ENCODE measurements around the gene RNU5D-1. TPM values are rescaled to one million over a fixed set of nuclear protein-coding genes. Genes with fewer than 3 reads are reported as not detected.

The RNU5D-1 gene
- total and polyA plus RNA-seq, 8 donors: not detected

DNA sequence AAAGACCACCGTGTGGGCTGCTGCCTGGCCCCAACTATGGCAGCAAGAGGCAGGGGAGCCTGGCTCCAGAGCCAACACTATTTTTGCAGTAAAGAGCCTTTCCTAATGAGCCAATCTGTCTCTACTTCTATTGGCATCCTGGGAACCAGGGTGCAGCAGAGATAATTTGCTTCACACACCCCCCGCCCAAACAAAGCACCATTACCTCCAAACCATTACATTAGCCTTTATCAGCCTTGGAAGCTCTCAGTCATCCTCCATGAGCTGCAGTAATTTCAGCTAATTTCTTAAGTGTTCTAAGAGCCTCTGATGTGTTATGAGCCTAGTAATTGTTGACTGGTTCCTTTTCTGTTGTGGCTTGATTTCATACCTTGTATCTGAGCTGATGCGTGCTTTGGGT lies 34.9 kb downstream of the RNU5D-1 start:
- DNase-seq: no peak
- Histone ChIP-seq H3K27me3 (no peaks in the 10 kb centered on the region), H3K27ac (no peak overlapping the region), H3K9me3 (no peaks in the 10 kb centered on the region), H3K36me3 (no peaks in the 10 kb centered on the region), H3K4me3 (no peak overlapping the region), H3K4me1 (no peaks in the 10 kb centered on the region)
- no peak for TF ChIP-seq POLR2AphosphoS5 (IDR thresholded peaks at IDR 0.05)
- TF ChIP-seq POLR2A (IDR thresholded peaks at IDR 0.05): no peak
- TF ChIP-seq, protein P1, sequence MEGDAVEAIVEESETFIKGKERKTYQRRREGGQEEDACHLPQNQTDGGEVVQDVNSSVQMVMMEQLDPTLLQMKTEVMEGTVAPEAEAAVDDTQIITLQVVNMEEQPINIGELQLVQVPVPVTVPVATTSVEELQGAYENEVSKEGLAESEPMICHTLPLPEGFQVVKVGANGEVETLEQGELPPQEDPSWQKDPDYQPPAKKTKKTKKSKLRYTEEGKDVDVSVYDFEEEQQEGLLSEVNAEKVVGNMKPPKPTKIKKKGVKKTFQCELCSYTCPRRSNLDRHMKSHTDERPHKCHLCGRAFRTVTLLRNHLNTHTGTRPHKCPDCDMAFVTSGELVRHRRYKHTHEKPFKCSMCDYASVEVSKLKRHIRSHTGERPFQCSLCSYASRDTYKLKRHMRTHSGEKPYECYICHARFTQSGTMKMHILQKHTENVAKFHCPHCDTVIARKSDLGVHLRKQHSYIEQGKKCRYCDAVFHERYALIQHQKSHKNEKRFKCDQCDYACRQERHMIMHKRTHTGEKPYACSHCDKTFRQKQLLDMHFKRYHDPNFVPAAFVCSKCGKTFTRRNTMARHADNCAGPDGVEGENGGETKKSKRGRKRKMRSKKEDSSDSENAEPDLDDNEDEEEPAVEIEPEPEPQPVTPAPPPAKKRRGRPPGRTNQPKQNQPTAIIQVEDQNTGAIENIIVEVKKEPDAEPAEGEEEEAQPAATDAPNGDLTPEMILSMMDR (IDR thresholded peaks at IDR 0.05): no peak
- TF ChIP-seq EP300 (IDR thresholded peaks at IDR 0.05): no peak
- 86 to 96% (median 89%) methylated on average over 3 of the region's 3 CpGs for WGBS, 5 donors
- intact Hi-C loops (cut with DNase I; ENCODE audit: low total_unique reads): no loop called here

DNA sequence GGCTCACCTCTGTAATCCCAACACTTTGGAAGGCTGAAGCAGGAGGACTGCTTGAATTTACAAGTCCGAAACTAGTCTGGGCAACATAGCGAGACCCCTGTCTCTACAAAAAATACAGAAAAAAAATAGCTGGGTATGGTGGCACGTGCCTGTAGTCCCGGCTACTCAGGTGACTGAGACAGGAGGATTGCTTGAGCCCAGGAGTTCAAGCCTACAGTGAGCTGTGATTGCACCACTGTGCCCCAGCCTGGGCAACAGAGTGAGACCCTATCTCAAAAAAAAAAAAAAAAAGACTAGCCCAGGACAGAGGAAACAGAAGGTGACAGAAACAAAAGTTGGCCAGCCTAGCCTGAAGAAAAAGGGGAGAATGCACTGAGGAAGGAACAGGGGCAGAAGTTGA lies 35.3 kb downstream of the RNU5D-1 start:
- whole genome bisulfite sequencing, 5 donors: 89 to 97% (median 96%) methylated on average over 4 of the region's 4 CpGs
- H3K27ac ChIP-seq: no peak overlapping the region
- no peaks in the 10 kb centered on the region for H3K36me3 ChIP-seq
- no peak for DNase-seq
- intact Hi-C loops (cut with DNase I; ENCODE audit: low total_unique reads): no loop called here
- TF ChIP-seq POLR2AphosphoS5 (IDR thresholded peaks at IDR 0.05) (no peak), EP300 (IDR thresholded peaks at IDR 0.05) (no peak), POLR2A (IDR thresholded peaks at IDR 0.05) (no peak)
- TF ChIP-seq, protein P1 (IDR thresholded peaks at IDR 0.05): no peak
- no peaks in the 10 kb centered on the region for H3K27me3 ChIP-seq
- no peak overlapping the region for H3K4me3 ChIP-seq
- H3K9me3 ChIP-seq: no peaks in the 10 kb centered on the region
- H3K4me1 ChIP-seq: no peaks in the 10 kb centered on the region

DNA sequence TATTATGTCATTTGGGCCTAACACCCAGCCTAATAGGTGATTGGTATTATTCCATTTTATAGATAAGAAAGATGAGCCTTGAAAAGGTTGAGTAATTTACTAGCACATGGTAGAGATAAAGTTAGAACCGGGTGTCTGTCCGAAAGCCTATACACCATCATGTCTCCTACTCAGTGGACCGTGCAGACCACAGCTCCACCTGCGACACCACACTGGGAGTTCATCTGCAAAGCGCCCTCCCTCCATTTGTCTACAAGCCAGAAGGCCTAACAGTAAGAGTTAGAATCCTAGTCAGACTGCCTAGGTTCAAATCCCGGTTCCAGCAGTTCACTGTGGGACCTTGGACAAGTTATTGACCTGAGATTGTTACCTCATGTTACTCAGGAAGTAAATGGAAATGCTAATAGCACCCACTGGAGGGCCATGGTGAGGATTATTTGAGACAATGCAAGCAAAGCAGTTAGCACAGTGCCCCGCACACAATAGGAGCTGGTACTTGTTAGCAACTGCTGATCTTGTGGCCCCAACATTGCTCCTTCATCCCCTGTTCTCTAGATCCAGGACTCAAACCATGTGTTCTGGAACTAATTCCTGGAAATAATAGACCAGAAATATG lies 36.0 kb downstream of the RNU5D-1 start:
- intact Hi-C loops (cut with DNase I; ENCODE audit: low total_unique reads): no loop called here
- TF ChIP-seq, protein P1 (IDR thresholded peaks at IDR 0.05): no peak
- TF ChIP-seq POLR2A (IDR thresholded peaks at IDR 0.05) (no peak), POLR2AphosphoS5 (IDR thresholded peaks at IDR 0.05) (no peak), EP300 (IDR thresholded peaks at IDR 0.05) (no peak)
- H3K27me3 ChIP-seq: no peaks in the 10 kb centered on the region
- no peak for DNase-seq
- H3K36me3 ChIP-seq: no peaks in the 10 kb centered on the region
- H3K27ac ChIP-seq: no peak overlapping the region
- H3K4me3 ChIP-seq: no peak overlapping the region
- no peaks in the 10 kb centered on the region for H3K4me1 ChIP-seq
- 92 to 94% (median 93%) methylated on average over 7 of the region's 7 CpGs for WGBS, 5 donors
- H3K9me3 ChIP-seq: no peaks in the 10 kb centered on the region

DNA sequence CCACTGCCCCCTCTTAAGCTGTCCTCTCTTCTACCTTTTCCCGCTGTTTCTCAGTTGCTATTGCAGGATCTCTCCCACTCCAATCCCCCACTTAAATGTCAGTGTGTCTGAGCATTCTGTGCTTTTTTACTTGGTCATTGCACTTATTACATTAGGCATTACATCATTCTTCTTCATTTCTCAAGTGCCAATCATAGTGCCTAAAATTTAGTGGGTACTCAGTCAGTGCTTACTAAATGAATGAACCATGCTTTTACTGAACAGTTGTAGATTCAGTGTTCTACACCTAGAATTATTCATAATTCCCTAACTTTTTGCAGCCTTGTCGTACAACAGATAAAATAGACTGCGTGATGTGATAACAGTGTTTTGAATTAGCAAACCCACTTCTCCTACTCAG lies 37.1 kb downstream of the RNU5D-1 start:
- Histone ChIP-seq H3K4me3 (no peak overlapping the region), H3K36me3 (no peaks in the 10 kb centered on the region), H3K27ac (no peak overlapping the region), H3K9me3 (no peaks in the 10 kb centered on the region), H3K4me1 (no peaks in the 10 kb centered on the region), H3K27me3 (no peaks in the 10 kb centered on the region)
- TF ChIP-seq EP300 (IDR thresholded peaks at IDR 0.05): no peak
- no peak for TF ChIP-seq POLR2AphosphoS5 (IDR thresholded peaks at IDR 0.05)
- TF ChIP-seq, protein P1 (IDR thresholded peaks at IDR 0.05): no peak
- TF ChIP-seq POLR2A (IDR thresholded peaks at IDR 0.05): no peak
- no peak for DNase-seq
- 92 to 98% (median 93%) methylated on average over 3 of the region's 3 CpGs for WGBS, 5 donors
- intact Hi-C loops (cut with DNase I; ENCODE audit: low total_unique reads): no loop called here

Data from stomach (tissue), 9 donors.